Activated CD8-positive, alpha-beta memory T cell treated with anti-CD3 and anti-CD28 coated beads for 36 hours (primary cell): Measurements from ENCODE around the gene PTGR2. TPM values are rescaled to one million over a fixed set of nuclear protein-coding genes. Genes with fewer than 3 reads are reported as not detected.

Source experiments
- CTCF ChIA-PET: fragments of 350-600 bp; sonication (Branson Sonifier 250); formaldehyde crosslinking; loops from one replicate; lab custom pipeline; 2021; ENCODE audit warnings: antibody characterized with exemption; lab: Charles Lee
- POLR2A ChIA-PET: fragments of 350-600 bp; sonication (Branson Sonifier 250); formaldehyde crosslinking; loops from one replicate; lab custom pipeline; 2021; ENCODE audit warnings: antibody characterized with exemption; lab: Charles Lee
- total RNA-seq, 2 experiments: library from RNA; stranded (reverse); gene quantifications; one replicate each; pipeline ENCODE4 v1.2.3, GENCODE V29; 2021

PTGR2 gene
- total RNA-seq, 2 experiments from 2014 or later, result 4.5 to 5.0 TPM

GRCh38 chr14:73916324-73916723, 64.7 kb downstream of the PTGR2 start:
- ChIA-PET POLR2A (interaction anchor here (0.5 kb wide), 1 partner anchor 36 kb away, joined by 4 read pairs; no protein-coding TSS in a partner anchor), CTCF (no interaction called here)

GRCh38 chr14:73919457-73919856, 67.8 kb downstream of the PTGR2 start:
- POLR2A ChIA-PET, result interaction anchor here (0.7 kb wide), 1 partner anchor 13 kb away, joined by 3 read pairs; no protein-coding TSS in a partner anchor

GRCh38 chr14:73924337-73924736, 72.7 kb downstream of the PTGR2 start:
- POLR2A ChIA-PET, result no interaction called here
- CTCF ChIA-PET, result no interaction called here

More at GRCh38 chr14:73919457-73919856, 67.8 kb downstream of the PTGR2 start:
- CTCF ChIA-PET, result interaction anchor here (0.7 kb wide), 1 partner anchor 157 kb away, joined by 4 read pairs; no protein-coding TSS in a partner anchor

Other genes with a start within 250 kb of the PTGR2 start
- gene ACOT6, start 239.3 kb upstream of the PTGR2 start, total RNA-seq, result not detected
- 1 to 10 TPM; 9.9 TPM for gene DNAL1, start 206.8 kb upstream of the PTGR2 start, total RNA-seq
- 10 to 100 TPM; 43.2 to 44.7 TPM for gene PNMA1, start 137.4 kb upstream of the PTGR2 start, total RNA-seq
- 10 to 100 TPM; 66.1 to 66.7 TPM for gene ZNF410, start 35.0 kb downstream of the PTGR2 start, total RNA-seq
- gene FAM161B, start 98.3 kb downstream of the PTGR2 start, total RNA-seq, result 1 to 10 TPM; 1.2 to 1.4 TPM
- 10 to 100 TPM; 18.2 to 20.3 TPM for gene COQ6, start 98.5 kb downstream of the PTGR2 start, total RNA-seq
- 10 to 100 TPM; 12.6 to 12.8 TPM for gene ENTPD5, start 167.5 kb downstream of the PTGR2 start, total RNA-seq
- 1 to 10 TPM; 2.0 to 2.7 TPM for gene BBOF1, start 167.5 kb downstream of the PTGR2 start, total RNA-seq
- 10 to 100 TPM; 12.3 to 12.4 TPM for gene ALDH6A1, start 232.6 kb downstream of the PTGR2 start, total RNA-seq
- 10 to 100 TPM; 16.6 to 17.7 TPM for gene LIN52, start 233.1 kb downstream of the PTGR2 start, total RNA-seq